CD4-positive, CD25-positive, alpha-beta regulatory T cell (primary cell): ENCODE measurements around the gene VSIG2. TPM values are rescaled to one million over a fixed set of nuclear protein-coding genes. Genes with fewer than 3 reads are reported as not detected.
A peak's percentile ranks its signal among the peaks of the same experiment; 100 is the strongest.

Experiments
- ATAC-seq, 2 donors: fragments of 150-1000 bp; cut with Tn5 transposase; one replicate each; pipeline ENCODE4 v1.10.0; 2021; ENCODE audit warnings: low read depth in 2 of 2, moderate number of reproducible peaks in 2 of 2, moderate library complexity in 1 of 2
- DNase-seq, 3 donors: peaks; one replicate each; pipeline versions ENCODE4 v3.0.0 to v3.0.0-alpha.2; 2012 to 2022; ENCODE audit warnings: mixed read lengths in 1 of 3
- H3K27ac ChIP-seq: one replicate; pipeline ENCODE4 v1.7.0; 2013; ENCODE audit warnings: mild to moderate bottlenecking, low read length; ENCODE audit not compliant: insufficient read depth, poor library complexity, severe bottlenecking
- H3K27me3 ChIP-seq: one replicate; pipeline ENCODE4 v1.7.0; 2013; ENCODE audit warnings: low read length; ENCODE audit not compliant: control insufficient read depth, insufficient read depth
- H3K36me3 ChIP-seq: one replicate; pipeline ENCODE4 v1.7.0; 2013; ENCODE audit warnings: mild to moderate bottlenecking, low read length, moderate library complexity; ENCODE audit not compliant: control insufficient read depth, insufficient read depth
- H3K4me1 ChIP-seq: 2 replicates; pipeline ENCODE4 v1.7.0; 2013; ENCODE audit warnings: mild to moderate bottlenecking, low read length; ENCODE audit not compliant: insufficient read depth, control insufficient read depth, poor library complexity, severe bottlenecking
- H3K4me3 ChIP-seq: one replicate; pipeline ENCODE4 v1.7.0; 2013; ENCODE audit warnings: low read depth, mild to moderate bottlenecking, low read length, moderate library complexity
- H3K9me3 ChIP-seq, 2 experiments: 1 replicate in 1 of 2; 2 replicates in 1 of 2; pipeline ENCODE4 v1.7.0; 2013; ENCODE audit warnings: low read length in 2 of 2, mild to moderate bottlenecking in 1 of 2, moderate library complexity in 1 of 2; ENCODE audit not compliant: control insufficient read depth in 2 of 2
- H3K27ac Mint-ChIP-seq, 3 donors: one replicate each; pipeline ENCODE4 v1.8.0; 2020 to 2022; ENCODE audit warnings: mild to moderate bottlenecking in 3 of 3, mixed read lengths in 3 of 3, moderate library complexity in 2 of 3
- H3K27me3 Mint-ChIP-seq: one replicate; pipeline ENCODE4 v1.8.0; 2022; ENCODE audit warnings: mild to moderate bottlenecking, mixed read lengths
- H3K36me3 Mint-ChIP-seq: one replicate; pipeline ENCODE4 v1.8.0; 2020; ENCODE audit warnings: mixed read lengths
- H3K4me1 Mint-ChIP-seq, 4 donors: one replicate each; pipeline ENCODE4 v1.8.0; 2020 to 2022; ENCODE audit warnings: mixed read lengths in 4 of 4, mild to moderate bottlenecking in 1 of 4
- H3K4me3 Mint-ChIP-seq, 4 donors: one replicate each; pipeline ENCODE4 v1.8.0; 2020 to 2022; ENCODE audit warnings: mild to moderate bottlenecking in 4 of 4, mixed read lengths in 4 of 4, moderate library complexity in 3 of 4
- H3K9me3 Mint-ChIP-seq, 7 donors: one replicate each; pipeline ENCODE4 v1.8.0; 2020 to 2022; ENCODE audit warnings: mixed read lengths in 7 of 7, mild to moderate bottlenecking in 3 of 7, moderate library complexity in 2 of 7
- polyA plus RNA-seq, 4 donors: library from polyadenylated mRNA; unstranded; fragments of 300-500 nt; fragmentation: Illumina TruSeq; gene quantifications; one replicate each; pipeline ENCODE4 v1.2.3, GENCODE V29; 2021
- total RNA-seq: library from RNA; stranded (reverse); gene quantifications from one replicate; pipeline ENCODE4 v1.2.3, GENCODE V29; 2022

Gene VSIG2
- total and polyA plus RNA-seq, 5 donors from 2014 or later: 0.44 to 3.9 (median 0.75) TPM

- H3K27me3 ChIP-seq: peaks cover 12% of the 10 kb centered on the region
- H3K27ac Mint-ChIP-seq: no peak overlapping the region
- ATAC-seq: no peak
Measured at GRCh38 chr11:124757320-124757719, 5.3 kb upstream of the VSIG2 start.

GRCh38 chr11:124756753-124757227 lies 4.7 kb upstream of the VSIG2 start:
- H3K27me3 Mint-ChIP-seq: peaks cover 59% of the 10 kb centered on the region
- no peaks in the 10 kb centered on the region for H3K36me3 Mint-ChIP-seq
- DNase-seq: no peak
- Histone ChIP-seq H3K4me1 (peaks cover 32% of the 10 kb centered on the region), H3K27me3 (peaks cover 12% of the 10 kb centered on the region), H3K36me3 (no peaks in the 10 kb centered on the region), H3K27ac (no peak overlapping the region), H3K9me3 (no peaks in the 10 kb centered on the region), H3K4me3 (no peak overlapping the region)
- H3K9me3 Mint-ChIP-seq: peaks cover 0 to 2% (median 0%) of the 10 kb centered on the region in 7 donors
- H3K4me1 Mint-ChIP-seq: peaks cover 0 to 34% (median 6%) of the 10 kb centered on the region in 4 donors
- H3K4me3 Mint-ChIP-seq: no peak overlapping the region
- ATAC-seq: no peak
- no peak overlapping the region for H3K27ac Mint-ChIP-seq

More at GRCh38 chr11:124757320-124757719, 5.3 kb upstream of the VSIG2 start:
- Mint-ChIP-seq H3K27me3 (peaks cover 60% of the 10 kb centered on the region), H3K36me3 (no peaks in the 10 kb centered on the region), H3K4me1 (peaks cover 0 to 35% (median 6%) of the 10 kb centered on the region in 4 donors), H3K9me3 (peaks cover 0 to 2% (median 0%) of the 10 kb centered on the region in 7 donors), H3K4me3 (peak overlapping the region in 1 of 4 donors; percentile 43)
- no peak for DNase-seq
- Histone ChIP-seq H3K36me3 (no peaks in the 10 kb centered on the region), H3K4me3 (no peak overlapping the region), H3K27ac (no peak overlapping the region), H3K9me3 (no peaks in the 10 kb centered on the region), H3K4me1 (peaks cover 38% of the 10 kb centered on the region)

- DNase-seq: no peak
- peaks cover 53% of the 10 kb centered on the region for H3K27me3 Mint-ChIP-seq
- Histone ChIP-seq H3K27me3 (peaks cover 9% of the 10 kb centered on the region), H3K27ac (no peak overlapping the region), H3K4me3 (no peak overlapping the region), H3K36me3 (no peaks in the 10 kb centered on the region), H3K4me1 (peaks cover 26% of the 10 kb centered on the region), H3K9me3 (no peaks in the 10 kb centered on the region)
- peaks cover 0 to 28% (median 5%) of the 10 kb centered on the region in 4 donors for H3K4me1 Mint-ChIP-seq
- no peak for ATAC-seq
- H3K36me3 Mint-ChIP-seq: no peaks in the 10 kb centered on the region
- H3K27ac Mint-ChIP-seq: no peak overlapping the region
- peaks cover 0 to 2% (median 0%) of the 10 kb centered on the region in 7 donors for H3K9me3 Mint-ChIP-seq
- no peak overlapping the region for H3K4me3 Mint-ChIP-seq
Measured at GRCh38 chr11:124756033-124756752, 4.1 kb upstream of the VSIG2 start.

GRCh38 chr11:124754710-124755109 lies 2.7 kb upstream of the VSIG2 start:
- no peak overlapping the region for H3K27ac Mint-ChIP-seq

GRCh38 chr11:124754309-124754708 lies 2.3 kb upstream of the VSIG2 start:
- Histone ChIP-seq H3K4me1 (peaks cover 13% of the 10 kb centered on the region), H3K36me3 (no peaks in the 10 kb centered on the region), H3K27me3 (peaks cover 5% of the 10 kb centered on the region), H3K27ac (no peak overlapping the region), H3K9me3 (no peaks in the 10 kb centered on the region), H3K4me3 (no peak overlapping the region)
- no peak for ATAC-seq
- H3K27ac Mint-ChIP-seq: no peak overlapping the region
- H3K4me3 Mint-ChIP-seq: no peak overlapping the region
- DNase-seq: no peak
- H3K4me1 Mint-ChIP-seq: peaks cover 0 to 15% (median 5%) of the 10 kb centered on the region in 4 donors
- H3K9me3 Mint-ChIP-seq: peaks cover 0 to 2% (median 0%) of the 10 kb centered on the region in 7 donors
- no peaks in the 10 kb centered on the region for H3K36me3 Mint-ChIP-seq
- H3K27me3 Mint-ChIP-seq: peaks cover 46% of the 10 kb centered on the region

More at GRCh38 chr11:124754710-124755109, 2.7 kb upstream of the VSIG2 start:
- H3K9me3 Mint-ChIP-seq: peaks cover 0 to 2% (median 0%) of the 10 kb centered on the region in 7 donors
- H3K36me3 Mint-ChIP-seq: no peaks in the 10 kb centered on the region
- Histone ChIP-seq H3K27me3 (peaks cover 5% of the 10 kb centered on the region), H3K4me3 (no peak overlapping the region), H3K4me1 (peaks cover 17% of the 10 kb centered on the region), H3K27ac (no peak overlapping the region), H3K36me3 (no peaks in the 10 kb centered on the region), H3K9me3 (no peaks in the 10 kb centered on the region)
- DNase-seq: no peak
- peaks cover 0 to 17% (median 5%) of the 10 kb centered on the region in 4 donors for H3K4me1 Mint-ChIP-seq
- no peak for ATAC-seq
- H3K4me3 Mint-ChIP-seq: no peak overlapping the region
- H3K27me3 Mint-ChIP-seq: peaks cover 49% of the 10 kb centered on the region

- DNase-seq: no peak
- H3K4me3 Mint-ChIP-seq: peak overlapping the region in 1 of 4 donors; percentile 45
- Histone ChIP-seq H3K36me3 (no peaks in the 10 kb centered on the region), H3K4me3 (no peak overlapping the region), H3K9me3 (no peaks in the 10 kb centered on the region), H3K27me3 (peaks cover 5% of the 10 kb centered on the region), H3K4me1 (peaks cover 6% of the 10 kb centered on the region), H3K27ac (no peak overlapping the region)
- ATAC-seq: no peak
- peaks cover 0 to 14% (median 5%) of the 10 kb centered on the region in 4 donors for H3K4me1 Mint-ChIP-seq
- H3K27me3 Mint-ChIP-seq: peaks cover 39% of the 10 kb centered on the region
- H3K36me3 Mint-ChIP-seq: no peaks in the 10 kb centered on the region
- peaks cover 0 to 2% (median 0%) of the 10 kb centered on the region in 7 donors for H3K9me3 Mint-ChIP-seq
- H3K27ac Mint-ChIP-seq: no peak overlapping the region
Measured at GRCh38 chr11:124753624-124754023, 1.6 kb upstream of the VSIG2 start.

GRCh38 chr11:124753205-124753604 lies 1.1 kb upstream of the VSIG2 start:
- Histone ChIP-seq H3K36me3 (no peaks in the 10 kb centered on the region), H3K9me3 (no peaks in the 10 kb centered on the region), H3K27me3 (peaks cover 5% of the 10 kb centered on the region), H3K4me1 (peaks cover 2% of the 10 kb centered on the region), H3K4me3 (no peak overlapping the region), H3K27ac (no peak overlapping the region)
- H3K9me3 Mint-ChIP-seq: peaks cover 0 to 1% (median 0%) of the 10 kb centered on the region in 7 donors
- peaks cover 35% of the 10 kb centered on the region for H3K27me3 Mint-ChIP-seq
- H3K4me1 Mint-ChIP-seq: peaks cover 0 to 12% (median 2%) of the 10 kb centered on the region in 4 donors
- H3K36me3 Mint-ChIP-seq: no peaks in the 10 kb centered on the region
- ATAC-seq (no peak), DNase-seq (no peak)
- H3K4me3 Mint-ChIP-seq: peak overlapping the region in 2 of 4 donors; percentile 29 to 45
- H3K27ac Mint-ChIP-seq: no peak overlapping the region
